CD4-positive, CD25-positive, alpha-beta regulatory T cell (primary cell): ENCODE data around the gene STPG4. TPM values are rescaled to one million over a fixed set of nuclear protein-coding genes. Genes with fewer than 3 reads are reported as not detected.

Source experiments
- ATAC-seq, 2 donors: fragments of 150-1000 bp; cut with Tn5 transposase; one replicate each; pipeline ENCODE4 v1.10.0; 2021; ENCODE audit warnings: low read depth in 2 of 2, moderate number of reproducible peaks in 2 of 2, moderate library complexity in 1 of 2
- DNase-seq, 3 donors: peaks; one replicate each; pipeline versions ENCODE4 v3.0.0 to v3.0.0-alpha.2; 2012 to 2022; ENCODE audit warnings: mixed read lengths in 1 of 3
- H3K27ac ChIP-seq: one replicate; pipeline ENCODE4 v1.7.0; 2013; ENCODE audit warnings: mild to moderate bottlenecking, low read length; ENCODE audit not compliant: insufficient read depth, poor library complexity, severe bottlenecking
- H3K27me3 ChIP-seq: one replicate; pipeline ENCODE4 v1.7.0; 2013; ENCODE audit warnings: low read length; ENCODE audit not compliant: control insufficient read depth, insufficient read depth
- H3K36me3 ChIP-seq: one replicate; pipeline ENCODE4 v1.7.0; 2013; ENCODE audit warnings: mild to moderate bottlenecking, low read length, moderate library complexity; ENCODE audit not compliant: control insufficient read depth, insufficient read depth
- H3K4me1 ChIP-seq: 2 replicates; pipeline ENCODE4 v1.7.0; 2013; ENCODE audit warnings: mild to moderate bottlenecking, low read length; ENCODE audit not compliant: insufficient read depth, control insufficient read depth, poor library complexity, severe bottlenecking
- H3K4me3 ChIP-seq: one replicate; pipeline ENCODE4 v1.7.0; 2013; ENCODE audit warnings: low read depth, mild to moderate bottlenecking, low read length, moderate library complexity
- H3K9me3 ChIP-seq, 2 experiments: 1 replicate in 1 of 2; 2 replicates in 1 of 2; pipeline ENCODE4 v1.7.0; 2013; ENCODE audit warnings: low read length in 2 of 2, mild to moderate bottlenecking in 1 of 2, moderate library complexity in 1 of 2; ENCODE audit not compliant: control insufficient read depth in 2 of 2
- H3K27ac Mint-ChIP-seq, 3 donors: one replicate each; pipeline ENCODE4 v1.8.0; 2020 to 2022; ENCODE audit warnings: mild to moderate bottlenecking in 3 of 3, mixed read lengths in 3 of 3, moderate library complexity in 2 of 3
- H3K27me3 Mint-ChIP-seq: one replicate; pipeline ENCODE4 v1.8.0; 2022; ENCODE audit warnings: mild to moderate bottlenecking, mixed read lengths
- H3K36me3 Mint-ChIP-seq: one replicate; pipeline ENCODE4 v1.8.0; 2020; ENCODE audit warnings: mixed read lengths
- H3K4me1 Mint-ChIP-seq, 4 donors: one replicate each; pipeline ENCODE4 v1.8.0; 2020 to 2022; ENCODE audit warnings: mixed read lengths in 4 of 4, mild to moderate bottlenecking in 1 of 4
- H3K4me3 Mint-ChIP-seq, 4 donors: one replicate each; pipeline ENCODE4 v1.8.0; 2020 to 2022; ENCODE audit warnings: mild to moderate bottlenecking in 4 of 4, mixed read lengths in 4 of 4, moderate library complexity in 3 of 4
- H3K9me3 Mint-ChIP-seq, 7 donors: one replicate each; pipeline ENCODE4 v1.8.0; 2020 to 2022; ENCODE audit warnings: mixed read lengths in 7 of 7, mild to moderate bottlenecking in 3 of 7, moderate library complexity in 2 of 7
- polyA plus RNA-seq, 4 donors: library from polyadenylated mRNA; unstranded; fragments of 300-500 nt; fragmentation: Illumina TruSeq; gene quantifications; one replicate each; pipeline ENCODE4 v1.2.3, GENCODE V29; 2021
- total RNA-seq: library from RNA; stranded (reverse); gene quantifications from one replicate; pipeline ENCODE4 v1.2.3, GENCODE V29; 2022

Gene STPG4, protein sequence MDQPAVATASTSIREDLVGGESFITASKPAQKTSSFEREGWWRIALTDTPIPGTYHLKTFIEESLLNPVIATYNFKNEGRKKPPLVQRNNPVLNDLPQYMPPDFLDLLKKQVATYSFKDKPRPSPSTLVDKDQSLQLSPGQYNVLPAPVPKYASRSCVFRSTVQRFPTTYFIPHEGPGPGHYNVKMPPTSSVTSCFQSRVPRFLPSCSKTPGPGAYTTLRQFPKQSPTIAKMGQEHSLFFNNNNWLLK
- total RNA-seq (0.32 TPM), polyA plus RNA-seq (not detected)

GRCh38 chr2:47155091-47155876 lies at the start of gene STPG4:
Gene STPG4, minus strand, starts transcription at chr2:47155308. Its CDS starts 57 bp downstream, at chr2:47155251.
- no peak for ATAC-seq
- Mint-ChIP-seq H3K9me3 (no peaks in the 10 kb centered on the region), H3K4me3 (no peak within 1 kb of the TSS), H3K27ac (peak within 1 kb of the TSS; percentile 47 to 72 (median 53)), H3K36me3 (peaks cover 44% of the 10 kb centered on the region), H3K4me1 (peaks cover 3 to 15% (median 7%) of the 10 kb centered on the region in 4 donors), H3K27me3 (no peaks in the 10 kb centered on the region)
- H3K27ac ChIP-seq, result no peak within 1 kb of the TSS
- no peaks in the 10 kb centered on the region for H3K4me1 ChIP-seq
- peaks cover 31% of the 10 kb centered on the region for H3K36me3 ChIP-seq
- H3K9me3 ChIP-seq, result no peaks in the 10 kb centered on the region
- no peaks in the 10 kb centered on the region for H3K27me3 ChIP-seq
- no peak for DNase-seq
- H3K4me3 ChIP-seq, result no peak within 1 kb of the TSS

DNA sequence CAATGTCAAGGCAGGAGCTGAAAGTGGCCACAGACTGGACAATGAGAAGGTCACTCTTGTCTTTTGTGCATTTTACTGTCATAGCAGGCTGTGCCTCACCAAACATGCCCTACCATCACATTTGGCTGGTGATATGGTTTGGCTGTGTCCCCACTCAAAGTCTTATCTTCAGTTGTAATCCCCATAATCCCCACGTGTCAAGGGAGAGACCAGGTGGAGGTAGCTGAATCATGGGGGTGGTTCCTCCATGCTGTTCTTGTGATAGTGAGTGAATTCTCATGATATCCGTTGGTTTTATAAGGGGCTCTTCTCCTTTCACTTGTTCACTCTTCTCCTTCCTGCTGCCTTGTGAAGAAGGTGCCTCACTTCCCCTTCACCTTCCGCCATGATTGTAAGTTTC lies 49.6 kb upstream of the STPG4 start:
- Mint-ChIP-seq H3K9me3 (peaks cover 0 to 2% (median 0%) of the 10 kb centered on the region in 7 donors), H3K4me1 (no peaks in the 10 kb centered on the region), H3K27ac (no peak overlapping the region), H3K4me3 (no peak overlapping the region), H3K27me3 (peaks cover 19% of the 10 kb centered on the region), H3K36me3 (no peaks in the 10 kb centered on the region)
- H3K9me3 ChIP-seq, result no peaks in the 10 kb centered on the region
- no peak for ATAC-seq
- no peaks in the 10 kb centered on the region for H3K4me1 ChIP-seq
- DNase-seq, result no peak
- H3K27ac ChIP-seq, result no peak overlapping the region
- no peaks in the 10 kb centered on the region for H3K36me3 ChIP-seq
- H3K4me3 ChIP-seq, result no peak overlapping the region
- H3K27me3 ChIP-seq, result peaks cover 14% of the 10 kb centered on the region

DNA sequence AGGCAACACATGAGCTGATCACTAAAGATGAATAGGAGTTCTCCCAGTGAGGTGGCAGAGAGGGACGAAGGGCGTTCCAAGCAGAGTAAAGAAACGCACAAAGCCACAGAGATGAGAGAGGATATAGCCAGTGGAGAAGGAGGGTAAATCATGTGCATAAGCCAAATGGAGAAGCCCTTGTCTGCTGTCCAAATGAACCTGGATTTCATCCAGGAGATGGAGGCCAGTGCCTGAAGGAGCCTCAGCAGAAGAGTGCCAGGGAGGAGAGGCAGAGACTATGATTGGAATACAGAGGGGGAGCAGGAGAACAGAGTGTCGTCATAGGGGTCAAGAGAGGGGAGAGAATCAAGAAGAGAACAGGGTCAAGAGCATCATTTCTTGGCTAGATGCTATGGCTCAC lies 48.9 kb upstream of the STPG4 start:
- peaks cover 21% of the 10 kb centered on the region for H3K27me3 Mint-ChIP-seq

GRCh38 chr2:47201224-47201623 lies 46.1 kb upstream of the STPG4 start:
- ATAC-seq (no peak), DNase-seq (no peak)
- Mint-ChIP-seq H3K27me3 (peaks cover 32% of the 10 kb centered on the region), H3K4me3 (no peak overlapping the region), H3K9me3 (peaks cover 0 to 2% (median 0%) of the 10 kb centered on the region in 7 donors), H3K36me3 (no peaks in the 10 kb centered on the region), H3K4me1 (no peaks in the 10 kb centered on the region), H3K27ac (no peak overlapping the region)
- Histone ChIP-seq H3K27ac (no peak overlapping the region), H3K4me3 (no peak overlapping the region), H3K36me3 (no peaks in the 10 kb centered on the region), H3K9me3 (no peaks in the 10 kb centered on the region), H3K4me1 (no peaks in the 10 kb centered on the region), H3K27me3 (peaks cover 13% of the 10 kb centered on the region)

More for the DNA sequence above, 48.9 kb upstream of the STPG4 start:
- Histone ChIP-seq H3K9me3 (no peaks in the 10 kb centered on the region), H3K4me1 (no peaks in the 10 kb centered on the region), H3K27me3 (peaks cover 13% of the 10 kb centered on the region), H3K27ac (no peak overlapping the region), H3K36me3 (no peaks in the 10 kb centered on the region), H3K4me3 (no peak overlapping the region)
- Mint-ChIP-seq H3K4me1 (no peaks in the 10 kb centered on the region), H3K9me3 (peaks cover 0 to 2% (median 0%) of the 10 kb centered on the region in 7 donors), H3K27ac (no peak overlapping the region), H3K36me3 (no peaks in the 10 kb centered on the region), H3K4me3 (no peak overlapping the region)
- DNase-seq, result no peak
- ATAC-seq, result no peak

- H3K36me3 ChIP-seq, result no peaks in the 10 kb centered on the region
- H3K27ac Mint-ChIP-seq, result no peak overlapping the region
- DNase-seq (no peak), ATAC-seq (no peak)
- no peak overlapping the region for H3K27ac ChIP-seq
- H3K4me3 Mint-ChIP-seq, result no peak overlapping the region
- H3K27me3 ChIP-seq, result peaks cover 15% of the 10 kb centered on the region
- H3K36me3 Mint-ChIP-seq, result no peaks in the 10 kb centered on the region
- no peaks in the 10 kb centered on the region for H3K4me1 ChIP-seq
- peaks cover 34% of the 10 kb centered on the region for H3K27me3 Mint-ChIP-seq
- no peaks in the 10 kb centered on the region for H3K9me3 ChIP-seq
- no peaks in the 10 kb centered on the region for H3K4me1 Mint-ChIP-seq
- no peak overlapping the region for H3K4me3 ChIP-seq
- H3K9me3 Mint-ChIP-seq, result peaks cover 0 to 1% (median 0%) of the 10 kb centered on the region in 7 donors
Observed at GRCh38 chr2:47198985-47199451, 43.9 kb upstream of the STPG4 start.

GRCh38 chr2:47196499-47196898 lies 41.4 kb upstream of the STPG4 start:
- Mint-ChIP-seq H3K4me1 (no peaks in the 10 kb centered on the region), H3K27me3 (peaks cover 31% of the 10 kb centered on the region), H3K9me3 (peaks cover 0 to 1% (median 0%) of the 10 kb centered on the region in 7 donors), H3K36me3 (no peaks in the 10 kb centered on the region), H3K27ac (no peak overlapping the region), H3K4me3 (no peak overlapping the region)
- ATAC-seq (no peak), DNase-seq (no peak)
- no peaks in the 10 kb centered on the region for H3K4me1 ChIP-seq
- H3K27me3 ChIP-seq, result peaks cover 9% of the 10 kb centered on the region
- H3K4me3 ChIP-seq, result no peak overlapping the region
- no peak overlapping the region for H3K27ac ChIP-seq
- no peaks in the 10 kb centered on the region for H3K36me3 ChIP-seq
- no peaks in the 10 kb centered on the region for H3K9me3 ChIP-seq

GRCh38 chr2:47196046-47196445 lies 40.9 kb upstream of the STPG4 start:
- peaks cover 0 to 1% (median 0%) of the 10 kb centered on the region in 7 donors for H3K9me3 Mint-ChIP-seq
- H3K27ac Mint-ChIP-seq, result no peak overlapping the region
- DNase-seq, result no peak
- no peak for ATAC-seq
- Histone ChIP-seq H3K27me3 (peaks cover 7% of the 10 kb centered on the region), H3K27ac (no peak overlapping the region), H3K4me1 (no peaks in the 10 kb centered on the region), H3K4me3 (no peak overlapping the region), H3K9me3 (no peaks in the 10 kb centered on the region), H3K36me3 (no peaks in the 10 kb centered on the region)
- H3K36me3 Mint-ChIP-seq, result no peaks in the 10 kb centered on the region
- H3K27me3 Mint-ChIP-seq, result peaks cover 27% of the 10 kb centered on the region
- H3K4me3 Mint-ChIP-seq, result no peak overlapping the region
- no peaks in the 10 kb centered on the region for H3K4me1 Mint-ChIP-seq
